K562 (cell line): ENCODE data around the gene RNU5D-1. TPM values are rescaled to one million over a fixed set of nuclear protein-coding genes. Genes with fewer than 3 reads are reported as not detected.

Source experiments
- ARID2 ChIP-seq: fragments of 450-650 bp; IDR thresholded peaks from 2 replicates; pipeline ENCODE4 v1.6.1; 2017; ENCODE audit warnings: antibody characterized with exemption, mild to moderate bottlenecking
- CBFA2T3 ChIP-seq: fragments of 450-650 bp; IDR thresholded peaks from 2 replicates; pipeline ENCODE4 v1.6.1; 2017
- ERF ChIP-seq: fragments of 450-650 bp; formaldehyde crosslinking; IDR thresholded peaks from 2 replicates; pipeline ENCODE4 v1.4.0; 2020; ENCODE audit warnings: mild to moderate bottlenecking, mixed read lengths
- GABPB1 ChIP-seq: sonication (generic); formaldehyde crosslinking; IDR thresholded peaks from 2 replicates; pipeline ENCODE4 v1.8.0; 2022; ENCODE audit warnings: mild to moderate bottlenecking, missing genetic modification reagents
- GTF2E2 ChIP-seq: fragments of 200-800 bp; sonication (Bioruptor generic); IDR thresholded peaks from 2 replicates; pipeline ENCODE4 v1.6.1; 2016; ENCODE audit warnings: missing genetic modification characterization, missing compliant biosample characterization
- HINFP ChIP-seq: fragments of 450-650 bp; conservative IDR thresholded peaks from 2 replicates; pipeline ENCODE4 v1.6.1; 2016; ENCODE audit warnings: missing genetic modification characterization, low read depth, mild to moderate bottlenecking, control low read depth, missing compliant biosample characterization
- L3MBTL2 ChIP-seq: fragments of 450-650 bp; IDR thresholded peaks from 2 replicates; pipeline ENCODE4 v1.6.1; 2016; ENCODE audit warnings: mild to moderate bottlenecking, moderate library complexity
- MBD2 ChIP-seq: sonication (generic); IDR thresholded peaks from 2 replicates; pipeline ENCODE4 v1.6.1; 2016; ENCODE audit warnings: low read depth, borderline replicate concordance
- RBFOX2 ChIP-seq: fragments of 200-400 bp; formaldehyde crosslinking; IDR thresholded peaks from 2 replicates; pipeline ENCODE4 v1.6.1; 2017; ENCODE audit warnings: low read depth, mild to moderate bottlenecking, low read length, moderate library complexity
- RCOR1 ChIP-seq, 2 experiments: IDR thresholded peaks; 2 replicates each; pipeline ENCODE4 v1.6.1; 2012; ENCODE audit warnings: low read depth in 2 of 2, low read length in 2 of 2, borderline replicate concordance in 1 of 2, improper control_type of control experiment in 1 of 2
- TSHZ1 ChIP-seq: fragments of 250-450 bp; sonication (Bioruptor Pico); IDR thresholded peaks from 2 replicates; pipeline ENCODE4 v1.4.0; 2020; ENCODE audit warnings: mild to moderate bottlenecking, moderate library complexity
- ZBED1 ChIP-seq: IDR thresholded peaks from 2 replicates; pipeline ENCODE4 v1.6.1; 2014
- ZBTB1 ChIP-seq: sonication (generic); formaldehyde crosslinking; IDR thresholded peaks from 2 replicates; pipeline ENCODE4 v1.8.1; 2023; ENCODE audit warnings: missing genetic modification reagents, low read depth, mild to moderate bottlenecking, borderline replicate concordance
- ZNF217 ChIP-seq: sonication (generic); formaldehyde crosslinking; IDR thresholded peaks from 2 replicates; pipeline ENCODE4 v1.8.0; 2022; ENCODE audit warnings: mild to moderate bottlenecking, missing genetic modification reagents
- polyA plus RNA-seq, 8 experiments: library from polyadenylated mRNA; depleted of rRNA in 4 of 8; stranded (reverse) in 5 of 8; unstranded in 3 of 8; fragments of >200 nt; fragmentation: Nextera tagmentation in 2 of 8; fragmentation: Illumina TruSeq in 1 of 8; extraction: Ambion mirVana in 2 of 8; extraction: Trizol in 1 of 8; gene quantifications; 2 replicates each; pipeline versions ENCODE4 v1.2.1 to v1.2.3, GENCODE V29; 2011 to 2014; ENCODE audit warnings: inconsistent platforms in 1 of 8, missing spikeins in 1 of 8
- total RNA-seq, 7 experiments: library from RNA; depleted of rRNA in 6 of 7; stranded (reverse); fragments of >200 nt in 6 of 7; fragmentation: Illumina TruSeq in 2 of 7; extraction: Trizol in 2 of 7; gene quantifications; 2 replicates each; pipeline versions ENCODE4 v1.2.1 to v1.2.3, GENCODE V29; 2011 to 2021; ENCODE audit warnings: low replicate concordance in 1 of 7

Gene RNU5D-1
- total and polyA plus RNA-seq, 9 of the 15 experiments (the other 6 are each of a cell fraction or from before 2014, with no cell fraction given), result under 0.01 TPM; not detected in 8

GRCh38 chr1:44730741-44731512 is at the start of gene RNU5D-1 (continued):
- no peak; the same call in 1 of the 2 replicates for TF ChIP-seq TSHZ1 (CRISPR knock-in tag)
- TF ChIP-seq ARID2, result peak; percentile 77
- no peak for TF ChIP-seq ZBTB1 (CRISPR knock-in tag)
- TF ChIP-seq MBD2, result peak; percentile 92
- peak; percentile 69 for TF ChIP-seq CBFA2T3
- TF ChIP-seq L3MBTL2, result peak; percentile 100
- peak; percentile 62; the same call in 1 of the 2 replicates for TF ChIP-seq HINFP (tag)
- peak in 1 of 2 experiments; percentile 83; a peak in 2 of 4 replicates for TF ChIP-seq RCOR1 (IDR thresholded peaks at IDR 0.05; ENCODE audit: borderline replicate concordance in 1 of 2, low read depth in 2 of 2, low read length in 2 of 2)
- TF ChIP-seq RBFOX2, result peak; percentile 82
- TF ChIP-seq ZNF217, result no peak
- TF ChIP-seq ERF, result peak; percentile 100
- peak; percentile 100 for TF ChIP-seq GTF2E2 (tag)
- TF ChIP-seq ZBED1, result peak; percentile 99
- TF ChIP-seq GABPB1, result peak; percentile 62
- TF ChIP-seq, all 486 proteins: peak for 348
